GM12801 (cell line): ENCODE data around the gene TMEM200C.

Source experiments
- TF ChIP-seq, protein P1 (sequence below): IDR thresholded peaks from one replicate; pipeline ENCODE4 v1.5.1; 2011; ENCODE audit warnings: control low read depth; ENCODE audit not compliant: insufficient read length; ENCODE audit errors: extremely low read depth

TMEM200C gene

GRCh38 chr18:5937121-5937520 is 41.8 kb upstream of the TMEM200C start:
- TF ChIP-seq, protein P1, sequence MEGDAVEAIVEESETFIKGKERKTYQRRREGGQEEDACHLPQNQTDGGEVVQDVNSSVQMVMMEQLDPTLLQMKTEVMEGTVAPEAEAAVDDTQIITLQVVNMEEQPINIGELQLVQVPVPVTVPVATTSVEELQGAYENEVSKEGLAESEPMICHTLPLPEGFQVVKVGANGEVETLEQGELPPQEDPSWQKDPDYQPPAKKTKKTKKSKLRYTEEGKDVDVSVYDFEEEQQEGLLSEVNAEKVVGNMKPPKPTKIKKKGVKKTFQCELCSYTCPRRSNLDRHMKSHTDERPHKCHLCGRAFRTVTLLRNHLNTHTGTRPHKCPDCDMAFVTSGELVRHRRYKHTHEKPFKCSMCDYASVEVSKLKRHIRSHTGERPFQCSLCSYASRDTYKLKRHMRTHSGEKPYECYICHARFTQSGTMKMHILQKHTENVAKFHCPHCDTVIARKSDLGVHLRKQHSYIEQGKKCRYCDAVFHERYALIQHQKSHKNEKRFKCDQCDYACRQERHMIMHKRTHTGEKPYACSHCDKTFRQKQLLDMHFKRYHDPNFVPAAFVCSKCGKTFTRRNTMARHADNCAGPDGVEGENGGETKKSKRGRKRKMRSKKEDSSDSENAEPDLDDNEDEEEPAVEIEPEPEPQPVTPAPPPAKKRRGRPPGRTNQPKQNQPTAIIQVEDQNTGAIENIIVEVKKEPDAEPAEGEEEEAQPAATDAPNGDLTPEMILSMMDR, result no peak

- TF ChIP-seq, protein P1, result no peak
These were observed 35.5 kb upstream of the TMEM200C start for GRCh38 chr18:5930789-5931188.

DNA sequence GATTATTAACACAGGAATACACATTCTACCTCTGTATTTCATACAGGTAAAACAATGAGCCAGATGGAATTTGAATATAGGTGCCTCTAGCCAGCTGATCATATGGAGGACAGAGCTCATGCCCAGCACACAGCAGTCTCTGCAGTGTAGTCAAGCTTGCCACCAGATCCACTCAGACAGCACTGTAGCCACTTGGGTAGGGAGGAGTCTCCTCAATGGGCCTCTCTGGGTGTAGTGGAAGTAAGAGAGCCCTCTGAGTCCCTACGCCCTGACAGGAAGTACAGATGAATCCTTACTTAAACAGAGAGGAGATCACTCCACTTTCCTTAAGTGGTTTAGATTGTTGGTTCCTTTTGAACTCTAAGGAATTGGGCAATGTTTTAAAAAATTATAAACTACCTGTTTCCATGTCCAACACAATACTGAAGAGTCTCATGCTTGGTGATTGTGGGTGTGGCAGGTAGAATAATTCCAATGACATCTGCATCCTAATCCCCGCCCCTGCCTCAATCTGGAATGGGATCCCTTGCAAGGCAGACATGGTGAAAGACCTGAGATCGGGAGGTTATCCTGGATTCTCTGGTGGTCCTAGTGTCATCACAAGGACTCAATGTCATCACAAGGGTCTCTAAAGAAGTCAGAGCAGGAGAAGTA is 23.0 kb upstream of the TMEM200C start:
- TF ChIP-seq, protein P1, result no peak

DNA sequence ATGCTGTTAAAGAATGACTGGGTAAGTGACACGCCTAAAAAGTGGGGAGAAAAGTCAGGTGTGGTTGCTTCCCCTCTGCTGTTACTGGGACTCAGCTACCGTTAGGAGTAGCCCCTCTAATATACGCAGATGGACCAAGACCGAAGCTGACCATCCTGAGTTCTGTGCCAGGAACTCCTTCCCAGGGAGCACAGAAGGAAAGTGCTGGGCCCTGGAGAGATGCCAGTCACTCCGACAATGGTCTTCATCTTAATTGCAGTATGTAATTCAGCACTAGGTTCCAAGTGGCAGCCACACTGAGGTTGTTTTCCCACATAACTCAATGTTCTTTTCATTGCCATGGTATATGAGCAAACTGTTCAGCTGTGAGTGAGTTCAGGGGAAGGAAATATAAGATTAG is 19.6 kb upstream of the TMEM200C start:
- TF ChIP-seq, protein P1, result no peak

GRCh38 chr18:5914016-5914415 is 18.7 kb upstream of the TMEM200C start:
- TF ChIP-seq, protein P1, result no peak

- TF ChIP-seq, protein P1, result no peak
These were observed 17.2 kb upstream of the TMEM200C start for GRCh38 chr18:5912566-5912965.

DNA sequence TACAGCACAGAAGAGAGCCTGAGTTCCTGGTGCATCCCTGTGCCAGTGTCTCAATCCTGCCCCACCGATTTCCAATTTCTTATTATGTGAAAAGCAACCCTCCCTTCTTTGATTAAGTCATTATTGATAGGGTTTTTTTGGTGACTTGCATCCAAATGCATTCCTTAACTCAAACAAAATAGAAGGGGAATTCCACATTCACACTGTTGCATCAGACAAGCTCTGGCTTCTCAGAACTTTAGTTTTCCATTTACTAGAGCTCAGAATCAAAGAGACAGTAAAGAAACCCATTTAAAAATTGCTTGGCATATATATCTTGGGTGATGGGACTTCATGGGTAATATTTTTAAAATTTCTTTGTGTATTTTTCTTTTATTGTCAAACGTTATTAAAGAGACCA is 13.8 kb upstream of the TMEM200C start:
- TF ChIP-seq, protein P1, result no peak
